HG03060 (cell line): ENCODE measurements around the gene RTL1.

Source experiments
- ATAC-seq: cut with Tn5 transposase; IDR thresholded peaks from one replicate; pipeline ENCODE4 v1.9.1; 2021; ENCODE audit warnings: low read depth, moderate number of reproducible peaks; ENCODE audit not compliant: unreplicated experiment

RTL1 gene

GRCh38 chr14:100882991-100883788, 20.3 kb downstream of the RTL1 start:
- ATAC-seq = no peak

DNA sequence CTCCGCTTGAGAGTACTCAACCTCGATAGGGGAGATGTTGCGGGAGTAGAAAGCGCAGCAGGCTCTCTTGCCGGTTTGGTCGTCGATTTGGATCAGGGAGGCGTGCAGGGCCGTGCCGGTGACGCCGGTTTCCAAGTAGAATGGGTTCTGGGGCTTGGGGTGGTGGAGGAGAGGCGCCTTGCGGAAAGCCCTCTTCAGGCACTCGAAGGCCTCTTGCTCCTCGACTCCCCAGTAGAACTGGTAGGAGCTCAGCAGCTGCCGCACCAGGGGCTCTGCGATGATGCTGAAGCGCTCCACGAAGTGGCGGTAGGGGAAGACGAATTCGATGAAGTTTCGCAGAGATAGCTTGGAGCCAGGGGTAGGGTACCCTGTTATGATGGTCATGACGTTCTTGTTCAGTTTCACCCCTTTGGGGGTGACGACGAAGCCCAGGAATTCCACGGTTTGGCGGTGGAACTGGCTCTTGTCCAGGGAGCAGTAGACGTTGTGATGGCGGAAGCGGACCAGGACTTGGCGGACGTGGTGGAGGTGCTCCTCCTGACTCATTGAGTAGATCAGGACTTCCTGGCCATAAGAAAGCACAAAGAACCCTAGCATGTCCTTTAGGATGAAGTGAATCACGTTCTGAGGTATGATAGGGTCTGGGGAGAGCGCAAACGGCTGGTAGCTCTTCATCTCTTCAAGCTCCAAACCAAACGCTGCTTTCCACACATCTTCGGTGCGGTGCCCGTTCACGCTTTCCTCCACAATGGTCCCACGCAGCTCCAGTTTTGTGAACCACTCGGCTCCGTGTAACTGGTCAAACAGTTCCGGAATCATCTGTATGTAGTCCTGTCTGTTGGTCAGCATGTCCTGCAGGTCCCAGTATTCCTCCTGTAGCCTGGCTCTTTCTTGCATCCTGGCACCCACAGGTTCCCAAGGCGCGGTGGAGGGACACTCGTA, 21.2 kb downstream of the RTL1 start:
- ATAC-seq = no peak

- ATAC-seq = no peak
These were observed 22.1 kb downstream of the RTL1 start for GRCh38 chr14:100881211-100882025.

DNA sequence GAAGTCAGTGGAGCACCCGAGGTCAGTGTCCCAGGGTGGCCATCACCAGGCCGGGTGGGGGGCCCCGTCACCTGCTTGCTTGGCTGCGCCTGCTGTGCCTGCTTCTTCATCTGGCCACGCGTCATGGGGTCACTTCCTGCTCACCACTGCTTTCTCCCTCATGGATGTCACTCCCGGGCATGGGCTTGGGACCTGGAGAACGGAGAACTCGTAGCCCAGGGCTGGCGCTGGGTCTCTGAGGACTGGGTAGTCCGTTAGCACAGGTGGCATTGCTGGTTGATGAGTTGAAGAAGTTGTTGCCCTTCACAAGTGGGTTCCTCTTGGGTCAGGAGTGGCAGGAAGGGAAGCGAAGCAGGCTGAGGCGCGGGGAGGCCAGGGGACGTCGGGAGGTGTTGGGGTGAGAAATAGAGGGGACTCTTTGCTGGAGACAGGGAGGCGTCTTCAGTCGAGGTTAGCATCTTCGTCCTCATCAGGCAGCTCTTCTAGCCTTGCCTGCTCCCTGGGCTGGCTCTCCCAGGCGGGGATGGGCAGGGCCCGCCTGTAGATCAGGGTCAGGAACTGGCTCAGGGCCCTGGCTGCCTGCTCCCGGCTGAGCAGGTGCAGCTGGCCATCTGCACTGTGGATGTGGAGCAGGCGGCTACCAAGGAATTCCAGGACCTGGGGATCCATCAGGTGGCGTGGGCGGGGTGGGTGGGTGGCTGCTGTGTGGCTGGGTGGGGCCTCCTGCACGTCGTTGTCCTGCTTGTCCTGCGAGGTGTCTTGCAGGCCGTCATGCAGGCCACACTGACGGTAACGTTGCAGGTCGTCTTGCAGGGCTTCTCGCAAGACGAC, 23.0 kb downstream of the RTL1 start:
- no peak for ATAC-seq

DNA sequence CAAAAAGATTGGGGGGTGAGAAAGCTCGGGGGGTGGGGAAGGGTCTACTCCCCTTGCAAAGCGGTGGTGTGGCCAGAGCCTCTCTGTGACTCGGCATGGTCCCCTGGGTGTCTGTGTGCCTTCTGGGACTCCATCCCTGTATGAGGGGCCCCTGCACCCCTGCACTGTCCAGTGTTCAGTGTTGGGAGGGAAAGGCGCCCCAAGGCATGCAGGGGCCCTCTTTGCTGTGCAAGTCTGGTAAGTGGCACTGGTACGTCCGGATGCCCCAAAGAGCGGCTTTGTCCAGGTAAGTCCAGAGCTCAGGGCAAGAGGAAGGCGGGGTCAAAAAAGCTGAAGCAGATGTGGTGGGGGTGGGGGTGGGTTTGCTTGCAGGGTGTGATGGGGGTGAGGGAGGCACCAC, 23.7 kb downstream of the RTL1 start:
- ATAC-seq = no peak

DNA sequence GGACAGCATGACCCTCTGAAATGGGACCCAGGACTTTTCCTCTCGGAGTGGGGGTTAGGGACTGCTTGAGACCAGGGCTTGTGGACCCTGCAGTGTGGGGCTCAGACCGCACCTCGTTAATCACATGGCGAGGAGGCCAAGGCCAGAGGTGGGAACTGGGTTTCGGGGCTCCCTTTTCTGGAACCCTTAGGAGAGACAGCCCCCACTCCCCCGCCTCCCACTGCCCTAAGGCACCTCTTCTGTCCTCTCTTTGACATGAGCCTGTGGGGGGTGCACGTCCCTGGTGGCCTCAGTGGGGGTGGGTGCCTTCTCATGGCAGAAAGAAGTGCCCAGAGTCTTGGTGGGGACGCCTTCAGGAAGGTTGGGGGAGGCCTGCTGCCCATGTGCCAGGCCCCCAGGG, 24.3 kb downstream of the RTL1 start:
- no peak for ATAC-seq

DNA sequence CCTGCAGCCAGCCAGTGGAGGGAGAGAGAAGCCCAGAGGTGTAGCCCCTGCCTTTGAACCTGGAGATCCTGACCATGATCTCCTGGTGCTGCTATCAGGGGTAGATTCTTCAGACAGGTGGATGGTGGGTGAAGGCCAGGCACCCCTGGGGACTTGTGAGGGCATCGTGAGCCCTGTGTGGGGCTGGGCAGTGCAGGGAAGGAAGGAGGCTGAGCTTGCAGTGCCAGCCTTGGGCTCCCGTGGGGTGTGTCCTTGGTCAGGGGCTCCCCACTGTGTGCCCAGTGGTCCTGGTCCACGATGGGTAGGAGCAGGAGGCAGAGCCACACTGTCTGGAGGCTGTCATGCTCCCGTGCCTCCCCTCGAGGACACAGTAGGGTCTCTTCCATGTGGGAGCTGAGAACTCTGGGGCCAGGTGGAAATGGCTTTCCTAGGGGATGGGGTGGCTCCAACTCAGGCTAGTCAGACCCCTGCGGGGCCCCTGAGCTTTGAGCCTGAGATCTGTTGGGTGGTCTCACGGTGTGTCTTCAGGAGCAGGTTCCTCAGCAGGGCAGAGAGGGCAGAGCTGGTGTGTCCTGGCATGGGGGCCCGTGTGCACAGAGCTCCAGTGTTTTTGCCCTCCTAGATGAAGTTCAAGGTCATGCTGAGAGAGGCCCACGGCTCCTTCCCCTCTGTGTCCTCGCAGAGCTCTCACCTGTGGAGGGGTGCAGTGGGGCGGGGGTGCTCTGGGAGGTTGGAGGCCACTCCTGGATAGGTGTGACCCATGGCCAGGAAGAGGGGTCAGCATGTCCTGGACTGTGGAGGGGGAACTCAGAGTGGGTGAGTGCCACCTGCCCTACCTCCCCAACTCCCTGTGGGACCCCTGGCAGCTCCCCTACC, 25.0 kb downstream of the RTL1 start:
- no peak for ATAC-seq

DNA sequence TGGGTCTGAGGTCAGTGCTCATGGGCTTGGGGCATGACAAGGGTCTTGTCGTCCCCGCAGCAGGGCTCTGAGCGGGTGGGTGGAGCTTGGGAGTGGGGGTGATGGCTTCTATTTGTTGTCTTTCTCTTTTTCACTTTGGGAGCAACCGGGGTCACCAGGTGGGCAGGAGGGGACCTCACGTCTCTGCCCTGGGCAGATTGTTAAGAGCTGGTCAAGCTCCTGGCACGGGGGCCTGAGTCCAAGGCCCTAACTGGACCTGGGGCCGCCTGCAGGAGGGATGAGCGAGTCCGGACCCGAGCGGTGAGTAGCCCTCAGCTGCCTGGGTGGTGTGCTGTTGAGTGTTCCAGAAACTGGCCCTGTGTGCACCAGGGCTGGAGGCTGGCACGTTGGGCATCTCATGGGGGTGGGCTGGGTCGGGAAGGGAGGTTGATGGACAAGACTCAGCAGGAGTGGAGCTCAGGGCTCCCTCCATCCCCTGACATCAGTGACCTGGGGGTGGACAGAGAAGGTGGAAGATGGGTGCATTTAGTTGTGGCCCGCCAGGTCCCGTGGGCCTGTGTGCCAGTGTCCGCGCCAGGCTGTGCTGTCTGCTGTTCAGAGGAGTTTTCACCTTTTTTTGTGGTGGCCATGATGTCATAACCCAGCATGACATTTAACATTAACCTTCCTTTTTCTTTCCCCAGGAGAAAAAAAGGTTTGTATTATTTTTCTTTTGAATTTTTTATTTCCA, 27.5 kb downstream of the RTL1 start:
- no peak for ATAC-seq

- ATAC-seq = no peak
These were observed 28.4 kb downstream of the RTL1 start for GRCh38 chr14:100875126-100875525.

DNA sequence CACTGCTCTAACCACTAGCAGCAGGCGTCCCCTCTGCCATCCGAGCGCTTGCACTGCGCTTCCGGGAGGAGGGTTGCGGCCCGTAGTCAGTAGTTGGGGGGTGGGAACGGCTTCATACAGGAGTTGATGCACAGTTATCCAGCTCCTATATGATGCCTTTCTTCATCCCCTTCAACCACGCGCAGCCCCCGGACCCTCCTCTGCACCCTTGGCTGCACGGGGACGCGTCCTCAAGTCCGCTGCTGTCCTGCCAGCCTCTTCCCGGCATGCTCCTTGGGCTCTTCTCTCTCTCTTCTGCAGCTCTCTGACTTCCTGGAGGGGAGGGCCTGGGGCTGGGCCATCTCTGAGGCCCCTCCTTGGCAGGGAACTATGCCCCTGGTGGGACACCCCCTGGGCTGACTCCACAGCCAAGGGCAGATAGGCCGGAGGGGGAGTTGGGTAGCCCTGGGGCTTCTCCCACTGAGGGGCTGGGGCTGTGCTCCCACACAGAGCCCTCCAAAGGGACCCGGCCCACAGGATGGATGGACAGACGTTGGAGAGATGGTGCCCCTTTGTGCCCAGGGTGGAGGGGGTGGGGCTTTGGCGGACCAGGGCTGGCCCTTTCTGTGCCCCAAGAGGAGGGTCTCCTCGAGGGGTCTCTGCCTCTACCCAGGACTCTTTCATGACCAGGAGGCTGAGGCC, 29.0 kb downstream of the RTL1 start:
- no peak for ATAC-seq

GRCh38 chr14:100874051-100874410, 29.5 kb downstream of the RTL1 start:
- ATAC-seq = no peak

GRCh38 chr14:100873096-100873482, 30.4 kb downstream of the RTL1 start:
- ATAC-seq = no peak

DNA sequence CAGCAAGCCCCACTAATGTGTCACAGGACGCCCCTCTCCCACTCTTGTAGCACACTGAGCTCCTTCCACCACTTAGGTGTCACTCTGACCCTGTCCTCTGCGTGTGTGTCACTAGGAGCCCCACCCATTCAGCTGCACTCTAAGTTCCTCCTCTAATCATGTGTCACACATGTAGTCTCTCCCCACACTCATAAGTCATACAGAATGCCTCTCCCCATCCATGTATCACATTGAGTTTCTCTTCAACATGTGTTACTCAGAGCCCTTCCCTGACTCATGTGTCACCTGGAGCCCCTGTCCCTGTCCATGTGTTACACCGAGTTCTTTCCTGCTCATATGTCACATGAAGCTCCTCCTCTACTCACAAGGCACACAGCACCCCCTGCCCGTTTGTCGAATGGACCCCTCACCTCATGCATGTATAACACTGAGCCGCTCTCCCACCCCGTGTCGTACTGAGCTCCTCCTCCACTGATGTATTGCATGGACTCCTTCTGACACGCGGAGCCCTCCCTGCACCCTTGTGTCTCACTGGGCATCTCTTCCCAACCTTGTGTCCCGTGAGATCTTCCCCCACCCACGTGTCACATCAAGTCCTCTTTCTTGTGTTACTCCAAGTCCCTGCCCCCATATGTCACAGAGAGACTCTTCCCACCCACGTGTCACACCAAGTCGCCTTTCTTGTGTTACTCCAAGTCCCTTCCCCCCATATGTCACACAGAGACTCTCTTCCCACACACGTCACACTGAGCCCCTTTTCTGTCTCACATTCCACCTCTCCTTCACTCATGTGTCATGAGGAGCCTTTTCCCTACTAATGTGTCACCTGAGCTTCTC, 31.0 kb downstream of the RTL1 start:
- ATAC-seq = no peak

GRCh38 chr14:100871234-100872186, 32.0 kb downstream of the RTL1 start:
- no peak for ATAC-seq

- ATAC-seq = no peak
These were observed 34.7 kb downstream of the RTL1 start for GRCh38 chr14:100868621-100869370.
